ENCODE results near the gene MS4A4A.

The MS4A4A gene

GRCh38 chr11:60307507-60308195, 27.2 kb downstream of the MS4A4A start:
- Histone ChIP-seq H3K4me3 (ENCODE audit: low read depth, low read length) (no peak overlapping the region), H3K36me3 (replicated peaks) (no peaks in the 10 kb centered on the region), H3K27me3 (replicated peaks) (no peaks in the 10 kb centered on the region), H3K27ac (no peak overlapping the region)
- TF ChIP-seq, protein P1, sequence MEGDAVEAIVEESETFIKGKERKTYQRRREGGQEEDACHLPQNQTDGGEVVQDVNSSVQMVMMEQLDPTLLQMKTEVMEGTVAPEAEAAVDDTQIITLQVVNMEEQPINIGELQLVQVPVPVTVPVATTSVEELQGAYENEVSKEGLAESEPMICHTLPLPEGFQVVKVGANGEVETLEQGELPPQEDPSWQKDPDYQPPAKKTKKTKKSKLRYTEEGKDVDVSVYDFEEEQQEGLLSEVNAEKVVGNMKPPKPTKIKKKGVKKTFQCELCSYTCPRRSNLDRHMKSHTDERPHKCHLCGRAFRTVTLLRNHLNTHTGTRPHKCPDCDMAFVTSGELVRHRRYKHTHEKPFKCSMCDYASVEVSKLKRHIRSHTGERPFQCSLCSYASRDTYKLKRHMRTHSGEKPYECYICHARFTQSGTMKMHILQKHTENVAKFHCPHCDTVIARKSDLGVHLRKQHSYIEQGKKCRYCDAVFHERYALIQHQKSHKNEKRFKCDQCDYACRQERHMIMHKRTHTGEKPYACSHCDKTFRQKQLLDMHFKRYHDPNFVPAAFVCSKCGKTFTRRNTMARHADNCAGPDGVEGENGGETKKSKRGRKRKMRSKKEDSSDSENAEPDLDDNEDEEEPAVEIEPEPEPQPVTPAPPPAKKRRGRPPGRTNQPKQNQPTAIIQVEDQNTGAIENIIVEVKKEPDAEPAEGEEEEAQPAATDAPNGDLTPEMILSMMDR (IDR thresholded peaks at IDR 0.05; ENCODE audit: low read depth, low read length, missing control alignments), result no peak
- in situ Hi-C loops (cut with HindIII; ENCODE audit: low pct_ligation_motif_present, low sequenced_read_pairs), result no loop called here
- no peak for DNase-seq

GRCh38 chr11:60310407-60310998, 30.0 kb downstream of the MS4A4A start:
- Histone ChIP-seq H3K27ac (no peak overlapping the region), H3K36me3 (replicated peaks) (no peaks in the 10 kb centered on the region), H3K27me3 (replicated peaks) (no peaks in the 10 kb centered on the region), H3K4me3 (ENCODE audit: low read depth, low read length) (no peak overlapping the region)
- in situ Hi-C loops (cut with HindIII; ENCODE audit: low pct_ligation_motif_present, low sequenced_read_pairs), result no loop called here
- no peak for DNase-seq
- TF ChIP-seq, protein P1 (IDR thresholded peaks at IDR 0.05; ENCODE audit: low read depth, low read length, missing control alignments), result no peak

GRCh38 chr11:60314635-60315321, 34.3 kb downstream of the MS4A4A start:
- H3K27ac ChIP-seq, result no peak overlapping the region
- TF ChIP-seq, protein P1 (IDR thresholded peaks at IDR 0.05; ENCODE audit: low read depth, low read length, missing control alignments), result no peak
- in situ Hi-C loops (cut with HindIII; ENCODE audit: low pct_ligation_motif_present, low sequenced_read_pairs), result no loop called here
- no peaks in the 10 kb centered on the region for H3K36me3 ChIP-seq (replicated peaks)
- DNase-seq, result no peak
- H3K27me3 ChIP-seq (replicated peaks), result no peaks in the 10 kb centered on the region
- no peak overlapping the region for H3K4me3 ChIP-seq (ENCODE audit: low read depth, low read length)

GRCh38 chr11:60315871-60316270, 35.4 kb downstream of the MS4A4A start:
- DNase-seq, result peak; percentile 56
- TF ChIP-seq, protein P1 (IDR thresholded peaks at IDR 0.05; ENCODE audit: low read depth, low read length, missing control alignments), result no peak
- H3K36me3 ChIP-seq (replicated peaks), result no peaks in the 10 kb centered on the region
- in situ Hi-C loops (cut with HindIII; ENCODE audit: low pct_ligation_motif_present, low sequenced_read_pairs), result no loop called here
- H3K27ac ChIP-seq, result no peak overlapping the region
- no peaks in the 10 kb centered on the region for H3K27me3 ChIP-seq (replicated peaks)
- no peak overlapping the region for H3K4me3 ChIP-seq (ENCODE audit: low read depth, low read length)

DNA sequence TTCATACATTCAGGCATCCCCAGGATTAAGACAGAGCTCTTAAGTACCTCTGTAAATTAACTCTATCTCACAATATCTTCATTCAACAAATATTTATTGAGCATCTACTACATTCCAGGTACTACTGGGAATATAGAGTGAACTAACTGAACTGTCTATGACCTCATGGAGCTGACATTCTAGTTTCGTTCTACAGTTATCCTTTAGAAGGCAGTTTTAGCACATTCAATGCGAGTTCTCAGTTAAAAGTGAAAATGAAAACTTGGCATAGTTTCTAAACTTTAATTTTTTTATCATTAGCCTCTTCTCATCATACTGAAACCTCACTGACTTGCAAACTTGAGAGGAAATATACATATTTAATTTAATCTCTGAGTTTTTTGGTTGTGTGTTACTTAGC, 35.9 kb downstream of the MS4A4A start:
- Histone ChIP-seq H3K36me3 (replicated peaks) (no peaks in the 10 kb centered on the region), H3K27ac (no peak overlapping the region), H3K4me3 (ENCODE audit: low read depth, low read length) (no peak overlapping the region), H3K27me3 (replicated peaks) (no peaks in the 10 kb centered on the region)
- no peak for DNase-seq
- in situ Hi-C loops (cut with HindIII; ENCODE audit: low pct_ligation_motif_present, low sequenced_read_pairs), result no loop called here
- TF ChIP-seq, protein P1 (IDR thresholded peaks at IDR 0.05; ENCODE audit: low read depth, low read length, missing control alignments), result no peak
